Measurements from ENCODE around the gene PTPRD.

- TF ChIP-seq, protein P1, sequence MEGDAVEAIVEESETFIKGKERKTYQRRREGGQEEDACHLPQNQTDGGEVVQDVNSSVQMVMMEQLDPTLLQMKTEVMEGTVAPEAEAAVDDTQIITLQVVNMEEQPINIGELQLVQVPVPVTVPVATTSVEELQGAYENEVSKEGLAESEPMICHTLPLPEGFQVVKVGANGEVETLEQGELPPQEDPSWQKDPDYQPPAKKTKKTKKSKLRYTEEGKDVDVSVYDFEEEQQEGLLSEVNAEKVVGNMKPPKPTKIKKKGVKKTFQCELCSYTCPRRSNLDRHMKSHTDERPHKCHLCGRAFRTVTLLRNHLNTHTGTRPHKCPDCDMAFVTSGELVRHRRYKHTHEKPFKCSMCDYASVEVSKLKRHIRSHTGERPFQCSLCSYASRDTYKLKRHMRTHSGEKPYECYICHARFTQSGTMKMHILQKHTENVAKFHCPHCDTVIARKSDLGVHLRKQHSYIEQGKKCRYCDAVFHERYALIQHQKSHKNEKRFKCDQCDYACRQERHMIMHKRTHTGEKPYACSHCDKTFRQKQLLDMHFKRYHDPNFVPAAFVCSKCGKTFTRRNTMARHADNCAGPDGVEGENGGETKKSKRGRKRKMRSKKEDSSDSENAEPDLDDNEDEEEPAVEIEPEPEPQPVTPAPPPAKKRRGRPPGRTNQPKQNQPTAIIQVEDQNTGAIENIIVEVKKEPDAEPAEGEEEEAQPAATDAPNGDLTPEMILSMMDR (conservative IDR thresholded peaks at IDR 0.05; ENCODE audit: low read depth in 2 of 2): no peak
- no peak for TF ChIP-seq POLR2AphosphoS5 (IDR thresholded peaks at IDR 0.05; ENCODE audit: low read depth)
- TF ChIP-seq EZH2 (IDR thresholded peaks at IDR 0.05; ENCODE audit: low read depth, unreplicated experiment): no peak
- no peak for TF ChIP-seq STAT1 (IDR thresholded peaks at IDR 0.05; ENCODE audit: unreplicated experiment)
- TF ChIP-seq, protein P2, sequence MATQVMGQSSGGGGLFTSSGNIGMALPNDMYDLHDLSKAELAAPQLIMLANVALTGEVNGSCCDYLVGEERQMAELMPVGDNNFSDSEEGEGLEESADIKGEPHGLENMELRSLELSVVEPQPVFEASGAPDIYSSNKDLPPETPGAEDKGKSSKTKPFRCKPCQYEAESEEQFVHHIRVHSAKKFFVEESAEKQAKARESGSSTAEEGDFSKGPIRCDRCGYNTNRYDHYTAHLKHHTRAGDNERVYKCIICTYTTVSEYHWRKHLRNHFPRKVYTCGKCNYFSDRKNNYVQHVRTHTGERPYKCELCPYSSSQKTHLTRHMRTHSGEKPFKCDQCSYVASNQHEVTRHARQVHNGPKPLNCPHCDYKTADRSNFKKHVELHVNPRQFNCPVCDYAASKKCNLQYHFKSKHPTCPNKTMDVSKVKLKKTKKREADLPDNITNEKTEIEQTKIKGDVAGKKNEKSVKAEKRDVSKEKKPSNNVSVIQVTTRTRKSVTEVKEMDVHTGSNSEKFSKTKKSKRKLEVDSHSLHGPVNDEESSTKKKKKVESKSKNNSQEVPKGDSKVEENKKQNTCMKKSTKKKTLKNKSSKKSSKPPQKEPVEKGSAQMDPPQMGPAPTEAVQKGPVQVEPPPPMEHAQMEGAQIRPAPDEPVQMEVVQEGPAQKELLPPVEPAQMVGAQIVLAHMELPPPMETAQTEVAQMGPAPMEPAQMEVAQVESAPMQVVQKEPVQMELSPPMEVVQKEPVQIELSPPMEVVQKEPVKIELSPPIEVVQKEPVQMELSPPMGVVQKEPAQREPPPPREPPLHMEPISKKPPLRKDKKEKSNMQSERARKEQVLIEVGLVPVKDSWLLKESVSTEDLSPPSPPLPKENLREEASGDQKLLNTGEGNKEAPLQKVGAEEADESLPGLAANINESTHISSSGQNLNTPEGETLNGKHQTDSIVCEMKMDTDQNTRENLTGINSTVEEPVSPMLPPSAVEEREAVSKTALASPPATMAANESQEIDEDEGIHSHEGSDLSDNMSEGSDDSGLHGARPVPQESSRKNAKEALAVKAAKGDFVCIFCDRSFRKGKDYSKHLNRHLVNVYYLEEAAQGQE (IDR thresholded peaks at IDR 0.05; ENCODE audit: unreplicated experiment): no peak
- no peak for TF ChIP-seq EZH2phosphoT487 (IDR thresholded peaks at IDR 0.05; ENCODE audit: unreplicated experiment)
- TF ChIP-seq JUNB (IDR thresholded peaks at IDR 0.05; ENCODE audit: unreplicated experiment): no peak
- TF ChIP-seq ZNF114 (CRISPR knock-in tag; IDR thresholded peaks at IDR 0.05): no peak
- TF ChIP-seq CREB1 (CRISPR knock-in tag; IDR thresholded peaks at IDR 0.05; ENCODE audit: low read depth): no peak
- TF ChIP-seq, protein P3, sequence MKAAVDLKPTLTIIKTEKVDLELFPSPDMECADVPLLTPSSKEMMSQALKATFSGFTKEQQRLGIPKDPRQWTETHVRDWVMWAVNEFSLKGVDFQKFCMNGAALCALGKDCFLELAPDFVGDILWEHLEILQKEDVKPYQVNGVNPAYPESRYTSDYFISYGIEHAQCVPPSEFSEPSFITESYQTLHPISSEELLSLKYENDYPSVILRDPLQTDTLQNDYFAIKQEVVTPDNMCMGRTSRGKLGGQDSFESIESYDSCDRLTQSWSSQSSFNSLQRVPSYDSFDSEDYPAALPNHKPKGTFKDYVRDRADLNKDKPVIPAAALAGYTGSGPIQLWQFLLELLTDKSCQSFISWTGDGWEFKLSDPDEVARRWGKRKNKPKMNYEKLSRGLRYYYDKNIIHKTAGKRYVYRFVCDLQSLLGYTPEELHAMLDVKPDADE (IDR thresholded peaks at IDR 0.05): no peak
- no peak for TF ChIP-seq ZNF331 (CRISPR knock-in tag; IDR thresholded peaks at IDR 0.05; ENCODE audit: low read depth)
- TF ChIP-seq NANOG (IDR thresholded peaks at IDR 0.05; ENCODE audit: borderline replicate concordance): no peak
Measured at GRCh38 chr9:8653855-8654254, 1958.9 kb downstream of the PTPRD start.
